Measurements from ENCODE around the gene ISLR.
"Not testable (repeated sequence)": the region's sequence is repeated elsewhere in the genome, so short reads cannot be mapped to it uniquely, and the experiment has no call there.

Gene ISLR

GRCh38 chr15:74155766-74156417 lies 17.6 kb upstream of the ISLR start:
- Mint-ChIP-seq H3K27ac (no peak overlapping the region), H3K9me3 (no peaks in the 10 kb centered on the region), H3K36me3 (ENCODE audit: low read depth) (no peaks in the 10 kb centered on the region), H3K4me3 (no peak overlapping the region), H3K4me1 (ENCODE audit: low read depth) (peaks cover 18% of the 10 kb centered on the region), H3K27me3 (ENCODE audit: low read depth) (peaks cover 43% of the 10 kb centered on the region)
- no peak for DNase-seq (ENCODE audit: low spot score)

GRCh38 chr15:74156678-74157411 lies 16.7 kb upstream of the ISLR start:
- no peak for DNase-seq (ENCODE audit: low spot score)
- Mint-ChIP-seq H3K27me3 (ENCODE audit: low read depth) (peaks cover 37% of the 10 kb centered on the region), H3K9me3 (no peaks in the 10 kb centered on the region), H3K36me3 (ENCODE audit: low read depth) (no peaks in the 10 kb centered on the region), H3K4me1 (ENCODE audit: low read depth) (peaks cover 18% of the 10 kb centered on the region), H3K27ac (no peak overlapping the region), H3K4me3 (no peak overlapping the region)

- H3K36me3 Mint-ChIP-seq (ENCODE audit: low read depth): no peaks in the 10 kb centered on the region
- H3K4me3 Mint-ChIP-seq: no peak overlapping the region
- H3K27me3 Mint-ChIP-seq (ENCODE audit: low read depth): peaks cover 30% of the 10 kb centered on the region
- peaks cover 18% of the 10 kb centered on the region for H3K4me1 Mint-ChIP-seq (ENCODE audit: low read depth)
- DNase-seq (ENCODE audit: low spot score): no peak
- H3K27ac Mint-ChIP-seq: no peak overlapping the region
- no peaks in the 10 kb centered on the region for H3K9me3 Mint-ChIP-seq
These were observed 15.4 kb upstream of the ISLR start for GRCh38 chr15:74157868-74158827.

GRCh38 chr15:74158855-74159650 lies 14.5 kb upstream of the ISLR start:
- no peak for DNase-seq (ENCODE audit: low spot score)
- Mint-ChIP-seq H3K36me3 (ENCODE audit: low read depth) (no peaks in the 10 kb centered on the region), H3K9me3 (no peaks in the 10 kb centered on the region), H3K4me3 (no peak overlapping the region), H3K27ac (no peak overlapping the region), H3K27me3 (ENCODE audit: low read depth) (peaks cover 27% of the 10 kb centered on the region), H3K4me1 (ENCODE audit: low read depth) (peaks cover 18% of the 10 kb centered on the region)

GRCh38 chr15:74159773-74160172 lies 13.7 kb upstream of the ISLR start:
- H3K36me3 Mint-ChIP-seq (ENCODE audit: low read depth): no peaks in the 10 kb centered on the region
- DNase-seq (ENCODE audit: low spot score): no peak
- H3K9me3 Mint-ChIP-seq: no peaks in the 10 kb centered on the region
- H3K27ac Mint-ChIP-seq: no peak overlapping the region
- peaks cover 27% of the 10 kb centered on the region for H3K27me3 Mint-ChIP-seq (ENCODE audit: low read depth)
- no peak overlapping the region for H3K4me3 Mint-ChIP-seq
- peaks cover 18% of the 10 kb centered on the region for H3K4me1 Mint-ChIP-seq (ENCODE audit: low read depth)

- not testable (repeated sequence) for H3K9me3 Mint-ChIP-seq; H3K36me3 Mint-ChIP-seq (ENCODE audit: low read depth); H3K27ac Mint-ChIP-seq; DNase-seq (ENCODE audit: low spot score); H3K4me3 Mint-ChIP-seq
- peaks cover 27% of the 10 kb centered on the region for H3K27me3 Mint-ChIP-seq (ENCODE audit: low read depth)
- peaks cover 18% of the 10 kb centered on the region for H3K4me1 Mint-ChIP-seq (ENCODE audit: low read depth)
These were observed 13.1 kb upstream of the ISLR start for GRCh38 chr15:74160390-74160789.

GRCh38 chr15:74162195-74162536 lies 11.3 kb upstream of the ISLR start:
- H3K27ac Mint-ChIP-seq; H3K9me3 Mint-ChIP-seq; H3K36me3 Mint-ChIP-seq (ENCODE audit: low read depth); H3K4me3 Mint-ChIP-seq; DNase-seq (ENCODE audit: low spot score): not testable (repeated sequence)
- Mint-ChIP-seq H3K27me3 (ENCODE audit: low read depth) (peaks cover 17% of the 10 kb centered on the region), H3K4me1 (ENCODE audit: low read depth) (peaks cover 14% of the 10 kb centered on the region)

GRCh38 chr15:74165461-74165860 lies 8.0 kb upstream of the ISLR start:
- Mint-ChIP-seq H3K27ac (no peak overlapping the region), H3K27me3 (ENCODE audit: low read depth) (peaks cover 11% of the 10 kb centered on the region), H3K36me3 (ENCODE audit: low read depth) (no peaks in the 10 kb centered on the region), H3K4me1 (ENCODE audit: low read depth) (peaks cover under 1% of the 10 kb centered on the region), H3K9me3 (no peaks in the 10 kb centered on the region), H3K4me3 (no peak overlapping the region)
- no peak for DNase-seq (ENCODE audit: low spot score)

- Mint-ChIP-seq H3K27me3 (ENCODE audit: low read depth) (peaks cover 11% of the 10 kb centered on the region), H3K4me3 (no peak overlapping the region), H3K36me3 (ENCODE audit: low read depth) (no peaks in the 10 kb centered on the region), H3K27ac (no peak overlapping the region), H3K4me1 (ENCODE audit: low read depth) (no peaks in the 10 kb centered on the region), H3K9me3 (no peaks in the 10 kb centered on the region)
- no peak for DNase-seq (ENCODE audit: low spot score)
These were observed 5.6 kb upstream of the ISLR start for GRCh38 chr15:74167891-74168331.

- no peak overlapping the region for H3K27ac Mint-ChIP-seq
- no peaks in the 10 kb centered on the region for H3K4me1 Mint-ChIP-seq (ENCODE audit: low read depth)
- no peak for DNase-seq (ENCODE audit: low spot score)
- peaks cover 11% of the 10 kb centered on the region for H3K27me3 Mint-ChIP-seq (ENCODE audit: low read depth)
- H3K9me3 Mint-ChIP-seq: no peaks in the 10 kb centered on the region
- H3K36me3 Mint-ChIP-seq (ENCODE audit: low read depth): no peaks in the 10 kb centered on the region
- no peak overlapping the region for H3K4me3 Mint-ChIP-seq
These were observed 4.8 kb upstream of the ISLR start for GRCh38 chr15:74168711-74169126.

- H3K9me3 Mint-ChIP-seq: no peaks in the 10 kb centered on the region
- no peak overlapping the region for H3K4me3 Mint-ChIP-seq
- H3K27ac Mint-ChIP-seq: no peak overlapping the region
- H3K36me3 Mint-ChIP-seq (ENCODE audit: low read depth): no peaks in the 10 kb centered on the region
- H3K27me3 Mint-ChIP-seq (ENCODE audit: low read depth): peaks cover 8% of the 10 kb centered on the region
- no peak for DNase-seq (ENCODE audit: low spot score)
- H3K4me1 Mint-ChIP-seq (ENCODE audit: low read depth): no peaks in the 10 kb centered on the region
These were observed 3.3 kb upstream of the ISLR start for GRCh38 chr15:74170071-74170844.

GRCh38 chr15:74170875-74171578 lies 2.5 kb upstream of the ISLR start:
- H3K4me3 Mint-ChIP-seq: no peak overlapping the region
- H3K27ac Mint-ChIP-seq: no peak overlapping the region
- peaks cover 2% of the 10 kb centered on the region for H3K27me3 Mint-ChIP-seq (ENCODE audit: low read depth)
- no peaks in the 10 kb centered on the region for H3K4me1 Mint-ChIP-seq (ENCODE audit: low read depth)
- no peak for DNase-seq (ENCODE audit: low spot score)
- H3K36me3 Mint-ChIP-seq (ENCODE audit: low read depth): no peaks in the 10 kb centered on the region
- H3K9me3 Mint-ChIP-seq: no peaks in the 10 kb centered on the region

Measured in T-helper 2 cell treated with Interferon-gamma antibody and Interleukin-4, amounts not matched to agents 5 μg/mL and 100 μg/mL, for 36 hours (primary cell).